NT2/D1 (cell line): ENCODE results near the gene EPHA6.

Experiments used
- SUZ12 ChIP-seq: IDR thresholded peaks from 2 replicates; pipeline ENCODE4 v1.6.1; 2011; ENCODE audit not compliant: insufficient read length, insufficient read depth; ENCODE audit errors: extremely low read depth
- YY1 ChIP-seq: IDR thresholded peaks from 2 replicates; pipeline ENCODE4 v1.6.1; 2011; ENCODE audit not compliant: insufficient read length, insufficient read depth
- ZNF274 ChIP-seq: IDR thresholded peaks from 2 replicates; pipeline ENCODE4 v1.6.1; 2011; ENCODE audit warnings: mild to moderate bottlenecking, low read depth, low read length

GRCh38 chr3:97515076-97515475, 700.7 kb downstream of the EPHA6 start:
- TF ChIP-seq ZNF274, result no peak
- no peak for TF ChIP-seq YY1
- no peak for TF ChIP-seq SUZ12
